HL-60/S4 treated with phorbol 12-myristate 13-acetate at 8.2 ng/mL for 4 days and 3 days (cell line): ENCODE data around the gene ANKRD35.
"Not testable (repeated sequence)": the region's sequence is repeated elsewhere in the genome, so short reads cannot be mapped to it uniquely, and the experiment has no call there.

Experiments
- in situ Hi-C: fragments of 300-500 bp; cut with MboI; formaldehyde crosslinking; loops from 2 replicates; pipeline ENCODE4 v1.15.0; 2022; ENCODE audit warnings: low sequenced_read_pairs

Gene ANKRD35

DNA sequence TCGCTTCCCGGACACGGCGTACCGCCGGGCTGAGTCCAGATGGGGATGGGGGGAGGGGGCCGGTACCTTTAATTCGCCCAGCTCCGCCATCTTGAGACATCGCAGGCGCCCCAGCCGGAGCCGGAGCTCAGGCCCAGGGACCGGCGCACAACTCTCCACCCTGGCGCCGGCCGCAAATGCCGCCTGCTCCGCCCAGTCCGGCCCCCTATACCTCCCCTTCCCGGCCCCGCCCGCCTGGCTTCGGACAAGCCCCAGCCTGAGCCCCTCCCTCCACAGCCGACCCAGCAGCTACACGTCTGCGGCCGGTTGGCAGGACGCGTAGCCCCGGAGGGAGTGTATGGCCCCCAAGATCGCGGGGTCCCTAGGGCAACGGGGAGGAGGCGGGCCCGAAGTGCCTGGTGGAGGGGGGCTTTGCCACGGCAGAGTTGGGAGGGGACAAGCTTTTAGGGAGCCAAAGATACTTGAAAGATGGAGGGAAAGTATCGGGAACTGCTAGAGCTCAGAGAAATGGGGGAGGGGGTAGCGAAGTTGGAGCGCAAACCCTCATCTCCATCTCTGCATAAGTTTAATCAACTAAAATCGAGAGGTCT lies 26.7 kb downstream of the ANKRD35 start, which contains the start of gene PIAS3:
Gene PIAS3 (minus strand): TSS at position 181 of the 590 bp plus-strand sequence. CDS start 91 bp downstream, at position 90.
- in situ Hi-C loops = no loop called here

DNA sequence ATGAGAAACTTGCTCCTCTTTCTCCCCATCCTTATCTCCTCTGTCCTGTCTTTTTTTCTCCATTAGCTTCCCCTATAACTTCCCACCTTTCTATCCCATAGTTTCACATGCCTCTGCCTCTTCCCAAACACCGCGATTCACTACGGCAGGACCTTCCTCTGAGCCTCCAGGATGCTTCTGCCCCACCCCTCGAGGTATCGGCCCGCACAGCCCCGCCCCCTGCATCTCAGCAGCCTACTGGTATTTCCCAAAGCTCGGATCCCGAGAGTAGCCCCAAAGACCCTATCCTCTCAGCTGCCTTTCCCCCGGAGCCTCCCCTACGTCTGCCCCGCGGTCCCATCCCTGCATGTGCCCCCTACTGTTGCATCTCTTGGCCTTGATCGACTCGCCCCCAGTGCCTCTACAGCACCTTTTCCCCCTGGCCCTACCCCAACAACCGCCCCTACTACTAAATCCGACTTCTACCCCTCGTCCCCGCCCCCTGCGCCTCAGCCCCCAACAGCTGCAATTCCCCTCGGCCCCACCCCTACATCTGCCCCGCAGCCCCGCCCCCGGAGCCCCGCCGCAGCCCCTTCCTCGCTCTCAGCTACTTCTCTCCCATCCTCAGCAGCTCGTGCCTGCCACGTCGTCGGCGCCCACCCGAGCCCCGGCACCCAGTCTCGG lies 27.3 kb downstream of the ANKRD35 start:
- in situ Hi-C loops = no loop called here

DNA sequence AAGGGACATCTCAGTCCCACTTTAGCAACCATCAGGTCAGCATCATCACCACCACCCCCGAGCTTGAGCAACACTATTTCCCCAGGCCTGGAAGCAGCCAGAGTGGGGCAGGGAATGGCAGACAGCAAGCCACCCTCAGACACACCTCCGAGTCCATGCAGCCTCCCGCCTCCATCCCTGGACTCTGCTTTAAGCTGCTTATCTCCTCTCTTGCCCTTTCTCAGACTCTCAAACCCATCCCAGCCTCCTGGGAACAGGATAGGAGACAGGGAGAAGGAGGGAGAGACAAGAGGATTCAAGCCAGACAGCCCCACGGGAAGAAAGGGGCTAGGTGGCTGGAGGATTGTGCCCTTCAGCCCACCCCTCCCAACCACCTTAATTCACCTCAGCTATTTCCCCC lies 28.5 kb downstream of the ANKRD35 start:
- in situ Hi-C loops = no loop called here

DNA sequence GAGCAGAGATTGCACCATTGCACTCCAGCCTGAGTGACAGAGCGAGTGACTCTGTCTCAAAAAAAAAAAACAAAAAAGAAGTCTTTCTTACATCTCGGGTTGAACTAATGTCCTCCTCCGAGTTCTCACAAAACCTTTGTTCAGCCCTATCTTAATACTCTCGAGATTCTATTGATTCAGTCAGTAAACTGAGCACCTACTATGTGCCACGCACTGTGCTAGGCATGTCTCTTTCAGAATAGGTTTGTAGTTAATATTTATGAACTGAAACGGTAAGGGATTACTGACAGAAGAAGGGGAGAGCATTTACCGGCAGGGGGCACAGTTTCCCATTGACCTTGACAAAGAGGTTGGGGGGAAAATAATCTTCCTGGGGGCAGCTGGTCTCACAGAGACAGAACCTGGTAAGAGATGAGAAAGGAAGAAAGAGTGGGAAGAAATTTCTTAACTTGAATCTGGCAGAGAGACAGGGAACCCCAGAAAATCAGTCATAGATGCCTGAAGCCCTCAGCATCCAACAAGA lies 30.2 kb downstream of the ANKRD35 start:
- in situ Hi-C loops = no loop called here

DNA sequence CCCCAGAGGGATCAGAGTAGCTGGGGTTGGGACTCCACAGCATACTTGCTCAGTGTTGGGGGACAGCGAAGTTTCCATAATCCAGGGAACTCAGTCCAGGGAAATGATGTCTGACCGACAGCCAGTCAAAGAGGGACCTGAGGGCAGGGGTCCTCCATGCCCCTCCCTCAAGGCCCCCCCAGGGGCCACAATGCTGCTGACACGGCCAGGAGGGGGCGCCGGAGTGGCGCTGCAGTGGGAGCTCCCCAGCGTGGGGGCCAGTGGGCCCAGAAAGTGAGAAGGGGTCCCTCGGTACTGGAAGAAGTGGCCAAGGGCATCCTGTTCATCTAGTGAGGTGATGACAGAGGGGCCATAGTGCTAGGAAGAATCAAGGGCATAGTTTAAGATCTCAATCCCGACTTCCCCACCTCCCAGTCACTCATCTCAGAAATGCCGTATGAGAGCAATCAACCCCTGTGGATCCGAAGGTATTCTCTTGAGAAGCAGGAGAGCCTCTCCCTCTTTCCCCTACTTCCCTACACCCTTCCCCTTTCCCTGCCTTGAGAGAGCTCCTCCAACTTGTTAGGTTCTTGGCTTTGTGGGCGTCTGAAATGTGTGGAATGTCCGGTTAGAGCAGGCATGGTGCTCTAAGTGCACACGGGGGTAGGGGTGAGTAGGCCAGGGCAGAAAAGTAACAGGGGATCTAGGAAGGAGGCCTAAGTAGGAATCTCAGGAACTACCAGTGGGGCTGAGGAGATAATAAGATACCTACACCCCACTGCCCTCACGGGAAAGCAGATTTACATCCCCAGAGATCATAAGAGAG lies 36.1 kb downstream of the ANKRD35 start:
- in situ Hi-C loops = no loop called here

DNA sequence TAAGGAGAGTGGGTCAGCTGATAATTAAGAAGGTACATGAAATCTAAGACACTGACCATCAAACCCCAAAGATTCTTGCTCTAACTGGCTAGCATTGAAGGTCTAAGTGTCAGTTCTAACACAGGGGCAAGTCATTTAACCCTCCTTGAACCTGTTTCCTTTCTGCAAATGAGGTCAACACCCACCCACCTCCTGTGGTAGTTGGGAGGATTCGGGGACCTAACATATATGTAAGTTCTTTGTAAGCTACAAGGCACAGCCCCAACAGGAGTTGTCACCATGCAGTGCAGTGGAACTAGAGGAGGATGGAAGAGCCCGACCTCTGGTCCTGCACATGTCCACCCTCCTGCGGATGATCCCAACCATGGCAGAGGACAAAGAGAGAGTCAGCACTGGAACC lies 37.8 kb downstream of the ANKRD35 start:
- in situ Hi-C loops = no loop called here

DNA sequence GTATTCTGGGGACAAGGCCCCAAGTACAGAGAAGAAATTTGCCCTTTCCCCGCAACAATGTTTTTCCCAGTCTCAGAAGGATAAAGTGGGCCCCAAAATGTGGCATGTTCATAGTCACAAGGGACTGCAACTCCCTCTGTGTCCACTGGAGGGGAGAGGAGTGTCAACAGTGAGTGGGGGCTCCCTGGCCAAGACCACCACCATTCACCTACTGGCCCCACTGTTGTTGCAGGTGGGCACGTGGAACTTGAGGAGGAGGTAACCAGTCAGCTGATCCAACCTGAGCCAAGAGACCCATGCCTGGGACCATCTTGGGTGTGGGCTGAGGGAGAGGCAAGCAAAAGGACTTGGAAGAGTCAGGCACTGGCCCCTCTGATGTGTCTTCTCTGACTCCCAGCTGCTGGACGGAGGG lies 39.5 kb downstream of the ANKRD35 start:
- in situ Hi-C loops = no loop called here

DNA sequence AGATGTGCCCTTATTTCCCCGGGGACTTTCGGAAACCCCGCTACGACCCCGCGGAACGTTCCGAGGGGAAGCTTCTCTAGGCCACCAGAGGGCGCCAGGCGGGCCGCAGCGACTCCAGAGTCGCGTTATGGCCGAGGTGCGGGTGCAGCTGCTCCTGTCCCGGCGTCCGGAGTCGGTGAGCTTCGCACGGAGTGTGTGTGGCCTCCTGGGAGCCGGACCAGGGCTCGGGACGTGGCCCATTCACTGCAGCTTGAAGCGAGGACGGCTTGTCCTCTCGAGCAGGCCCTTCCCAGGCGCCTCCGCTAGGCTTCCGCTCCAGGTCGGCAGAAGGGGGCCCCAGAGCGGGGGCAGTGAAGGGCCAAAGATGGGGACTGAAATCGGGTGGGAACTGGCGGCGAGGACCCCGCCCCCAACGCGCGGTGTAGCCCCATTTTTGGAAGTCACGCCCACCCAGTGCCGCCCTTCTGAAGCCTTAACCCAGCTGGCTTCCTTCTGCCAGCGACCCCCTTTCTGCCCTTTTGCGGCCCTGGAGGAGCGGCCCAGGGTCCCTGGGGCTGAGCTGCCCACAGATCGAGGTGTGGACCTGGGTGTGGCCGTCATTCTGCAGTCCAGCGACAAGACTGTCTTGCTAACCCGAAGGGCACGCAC lies 40.0 kb downstream of the ANKRD35 start, which contains the start of gene NUDT17:
Gene NUDT17 (plus strand): TSS at position 117 of the 648 bp plus-strand sequence. CDS start 11 bp downstream, at position 128.
- in situ Hi-C loops = no loop called here

DNA sequence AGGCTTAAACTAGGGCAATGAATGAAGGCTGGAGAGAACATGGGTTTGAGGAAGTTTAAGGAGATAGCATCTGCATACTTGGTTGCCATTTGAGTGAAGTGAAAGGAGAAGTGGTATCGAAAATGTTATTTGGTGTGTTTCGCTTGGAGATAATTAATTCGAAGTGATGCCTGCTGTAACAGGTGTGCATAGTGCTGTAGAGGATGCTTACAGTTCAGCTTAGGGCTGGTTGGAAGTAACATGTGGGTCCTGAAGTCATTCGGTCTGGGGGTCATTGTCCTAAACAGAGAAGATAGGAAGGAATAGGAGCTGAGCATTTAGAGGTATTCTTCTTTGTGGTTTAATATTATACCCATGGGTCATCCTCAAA lies 40.5 kb downstream of the ANKRD35 start:
- in situ Hi-C loops = no loop called here

DNA sequence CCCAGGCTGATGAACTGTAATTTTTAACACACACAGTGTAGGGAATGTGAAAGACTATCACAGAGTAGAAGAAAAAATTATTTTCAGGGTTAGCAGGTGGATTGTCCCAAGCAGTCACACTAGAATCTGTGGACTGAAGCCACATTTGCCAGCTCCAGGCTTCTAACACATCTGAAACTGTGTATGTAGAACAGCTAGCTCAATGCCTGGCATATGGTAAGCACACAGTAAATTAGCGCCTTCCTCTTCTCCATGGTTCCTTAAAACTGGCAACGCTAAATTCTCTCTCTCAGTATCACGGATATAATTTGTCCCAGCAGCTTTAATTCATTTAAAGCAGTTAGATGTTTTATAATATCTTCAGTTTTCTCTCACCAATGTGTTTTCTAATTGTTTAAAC lies 42.6 kb downstream of the ANKRD35 start:
- in situ Hi-C loops = no loop called here

DNA sequence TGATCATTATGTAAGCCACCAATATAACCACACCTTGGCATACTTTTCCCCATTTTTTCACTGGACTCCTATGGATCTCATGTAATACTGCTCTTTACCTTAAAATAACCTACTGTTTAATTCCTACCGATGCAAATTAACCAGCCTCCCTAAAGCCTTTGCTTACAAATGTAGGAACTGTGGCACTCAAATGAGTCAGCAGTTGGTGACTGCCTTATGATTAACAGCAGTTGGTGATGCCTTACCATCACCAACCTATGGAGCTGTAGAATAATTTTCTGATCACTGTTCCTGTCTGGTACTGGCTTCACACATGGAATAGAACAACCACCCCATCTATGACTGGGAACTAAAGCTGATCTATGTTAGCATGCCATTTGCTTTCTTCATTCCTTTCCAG lies 48.0 kb downstream of the ANKRD35 start:
- in situ Hi-C loops = no loop called here

DNA sequence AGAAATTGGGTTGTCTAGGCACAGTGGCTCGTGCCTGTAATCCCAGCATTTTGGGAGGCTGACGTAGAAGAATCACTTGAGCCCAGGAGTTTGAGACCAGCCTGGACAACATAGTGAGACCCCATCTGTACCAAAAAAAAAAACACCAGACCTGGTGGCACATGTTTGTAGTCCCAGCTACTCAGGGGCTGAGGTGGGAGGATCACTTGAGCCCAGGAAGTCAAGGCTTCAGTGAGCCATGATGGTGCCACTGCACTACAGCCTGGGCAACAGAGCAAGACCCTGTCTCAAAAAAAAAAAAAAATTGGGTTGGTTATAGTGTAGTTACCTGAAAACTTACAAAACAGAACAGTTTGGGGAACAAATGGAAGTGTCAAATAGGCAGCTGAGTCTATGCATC lies 54.9 kb downstream of the ANKRD35 start:
- in situ Hi-C loops = not testable (repeated sequence)

DNA sequence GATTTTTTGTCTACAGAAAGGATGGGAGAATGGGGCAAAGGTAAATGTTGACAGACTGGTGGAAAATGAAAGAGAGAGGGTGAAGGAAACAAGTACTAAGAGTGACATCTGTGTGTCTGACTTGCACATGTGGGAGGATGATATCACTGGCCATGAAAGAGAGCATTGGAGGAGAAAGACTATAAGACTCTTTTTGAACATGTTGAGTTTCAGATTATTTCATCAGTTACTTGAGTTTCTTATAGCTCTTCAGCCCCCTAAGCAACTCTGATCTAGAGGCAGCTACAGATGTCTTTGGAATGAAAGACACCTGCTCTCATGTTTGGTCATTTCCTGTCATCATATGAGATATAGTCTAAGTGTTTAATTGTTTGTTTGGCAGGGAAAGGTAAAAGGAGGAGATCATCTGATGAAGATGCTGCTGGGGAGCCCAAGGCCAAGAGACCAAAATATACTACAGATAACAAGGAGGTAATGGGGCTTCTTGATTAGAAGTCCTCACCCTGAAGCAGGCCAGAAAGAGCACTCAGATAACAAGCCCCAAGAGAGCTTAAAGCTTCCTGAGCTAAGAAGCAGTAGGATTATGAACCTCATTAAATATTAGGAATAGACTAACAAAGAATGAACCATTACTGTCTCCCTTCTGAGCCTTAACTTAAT lies 57.2 kb downstream of the ANKRD35 start:
- in situ Hi-C loops = no loop called here

DNA sequence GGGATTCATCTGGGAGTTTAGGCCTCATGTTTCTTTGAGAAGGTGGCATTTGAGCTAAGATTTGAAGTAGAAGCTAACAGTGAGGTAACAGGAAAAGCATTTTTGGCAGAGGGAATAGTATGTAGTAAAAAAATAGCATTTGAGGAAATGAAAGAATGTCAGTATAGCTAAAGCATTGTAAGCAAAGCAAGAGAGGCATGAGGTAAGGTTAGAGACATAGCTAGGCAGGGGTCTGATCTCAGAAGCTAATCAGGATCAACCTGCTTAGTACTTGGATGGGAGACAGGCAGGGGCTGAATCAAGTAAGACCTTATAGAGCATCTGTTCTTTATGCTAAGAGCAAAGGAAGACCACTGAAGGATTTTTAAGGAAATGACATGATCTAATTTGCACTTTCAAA lies 57.7 kb downstream of the ANKRD35 start:
- in situ Hi-C loops = no loop called here

DNA sequence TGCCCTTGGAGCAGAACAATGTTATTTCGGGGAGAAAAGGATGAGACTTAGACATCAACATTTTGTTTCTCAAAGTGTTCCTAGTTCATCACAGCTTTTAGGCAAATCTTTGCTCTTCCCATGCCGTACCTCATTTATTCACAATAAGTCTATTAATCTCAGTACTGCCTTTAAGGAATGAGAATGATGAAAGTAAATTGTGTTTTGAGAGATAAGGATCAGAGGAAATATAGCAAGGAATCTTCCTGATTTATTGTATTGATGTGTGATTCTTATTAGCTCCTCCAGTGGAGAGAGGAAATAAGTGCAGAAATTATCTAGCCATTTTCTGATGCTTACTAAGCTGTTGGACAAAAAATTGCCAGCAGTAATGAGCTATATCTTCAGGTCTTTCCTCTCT lies 59.6 kb downstream of the ANKRD35 start:
- in situ Hi-C loops = no loop called here

DNA sequence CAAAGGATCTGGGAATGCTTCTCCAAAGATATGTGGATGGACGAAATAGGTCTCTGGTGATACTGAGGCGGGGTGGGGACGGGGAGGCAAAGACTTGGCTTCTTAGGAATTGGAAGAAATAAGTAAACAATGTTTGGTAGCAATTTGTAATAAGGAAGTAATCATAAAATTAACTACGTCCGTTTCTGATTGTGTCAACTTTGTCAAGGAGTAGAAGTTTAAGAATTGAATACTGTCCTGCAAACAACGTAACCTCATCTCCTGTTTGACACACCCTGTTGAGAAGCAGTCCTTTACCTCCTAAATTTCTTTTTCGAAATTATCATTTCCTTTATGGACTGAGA lies 61.2 kb downstream of the ANKRD35 start:
- in situ Hi-C loops = no loop called here

DNA sequence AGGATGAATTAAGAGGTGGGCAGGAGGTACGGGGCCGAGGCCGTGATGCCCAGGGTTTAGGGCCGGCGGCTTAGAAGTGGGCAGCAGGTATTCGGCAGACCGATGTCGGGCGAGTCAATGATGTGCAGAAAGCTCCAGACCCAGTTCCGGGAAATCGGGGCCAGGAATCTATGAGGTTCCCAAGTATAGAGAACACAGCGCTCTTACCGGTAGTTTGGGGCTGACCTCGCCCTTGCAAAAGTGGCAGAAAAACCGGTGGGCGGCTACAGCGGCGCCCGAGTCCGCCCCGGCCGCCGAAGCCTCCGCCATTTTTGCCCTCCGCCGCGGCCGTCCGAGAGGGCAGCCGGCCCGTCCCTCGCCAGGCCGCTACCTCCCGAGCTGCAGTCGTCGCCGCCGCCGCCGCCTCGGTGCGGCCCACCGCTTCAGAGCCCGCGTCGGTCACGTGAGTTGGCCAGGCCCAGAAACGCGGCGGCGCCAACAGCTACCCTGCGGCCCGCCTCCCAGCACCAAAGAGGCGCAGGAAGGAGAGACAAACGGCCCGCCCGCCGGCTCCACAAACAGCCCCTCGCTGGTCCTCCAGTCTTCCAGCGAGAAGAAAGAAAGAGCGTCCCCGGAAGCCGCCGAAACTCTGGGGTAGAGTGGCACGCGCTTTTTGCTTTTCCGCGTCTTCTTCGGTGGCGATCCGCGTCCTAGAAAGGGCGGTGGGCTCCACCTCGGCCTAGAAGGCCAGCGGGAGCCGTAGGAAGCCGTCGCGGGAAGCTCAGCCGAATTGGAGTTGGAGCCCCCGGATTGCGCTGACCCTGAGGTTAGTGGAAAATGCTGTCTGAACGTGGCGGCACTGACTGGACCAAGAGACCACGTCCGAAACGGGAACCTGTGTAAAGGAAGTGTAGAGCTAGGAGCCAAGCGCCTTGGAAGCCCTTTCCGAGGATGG lies 61.8 kb downstream of the ANKRD35 start, which contains the start of the genes POLR3C and RNF115:
Gene POLR3C (plus strand): TSS at position 636 of the 934 bp plus-strand sequence. CDS start 1,577 bp downstream, outside the sequence.
Gene RNF115 (minus strand): TSS at position 531 of the 934 bp plus-strand sequence. CDS start 222 bp downstream, at position 309.
- in situ Hi-C loops = no loop called here

DNA sequence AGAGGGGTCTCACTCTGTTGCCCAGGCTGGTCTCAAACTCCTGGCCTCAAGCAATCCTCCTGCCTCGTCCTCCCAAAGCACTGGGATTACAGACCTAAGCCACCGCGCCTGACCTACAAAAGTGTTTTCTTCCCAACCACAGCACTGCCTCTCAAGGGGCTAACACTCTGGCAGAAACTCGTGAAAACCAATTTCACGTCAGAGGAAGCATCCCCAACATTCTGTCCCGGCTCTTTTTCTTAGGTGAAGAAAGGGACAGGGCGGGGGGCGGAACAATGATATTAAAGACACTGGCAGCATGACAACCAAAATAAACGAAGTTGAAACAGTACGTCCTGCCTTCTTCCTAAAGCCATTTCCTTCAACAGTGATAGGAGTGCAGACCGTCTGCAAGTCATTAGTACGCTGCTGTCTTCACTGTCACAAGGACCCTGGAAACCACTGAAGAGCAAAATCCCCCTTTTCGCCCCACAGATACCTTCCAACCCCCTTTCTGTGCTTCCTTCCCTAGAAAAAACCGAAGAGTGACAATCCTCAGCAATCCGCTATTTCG lies 62.8 kb downstream of the ANKRD35 start:
- in situ Hi-C loops = not testable (repeated sequence)

DNA sequence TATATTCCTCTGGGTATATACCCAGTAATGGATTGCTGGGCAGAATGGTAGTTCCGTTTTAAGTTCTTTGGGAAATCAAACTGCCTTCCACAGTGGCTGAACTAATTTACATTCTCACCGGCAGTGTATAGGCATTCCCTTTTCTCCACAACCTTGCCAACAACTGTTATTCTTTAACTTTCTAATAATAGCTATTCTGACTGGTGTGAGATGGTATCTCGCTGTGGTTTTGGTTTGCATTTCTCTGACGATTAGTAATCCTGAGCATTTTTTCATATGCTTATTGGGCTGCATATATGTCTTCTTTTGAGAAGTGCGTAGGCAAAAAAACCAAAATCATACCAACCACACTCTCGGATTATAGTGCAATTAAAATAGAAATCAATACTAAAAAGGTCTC lies 67.6 kb downstream of the ANKRD35 start:
- in situ Hi-C loops = not testable (repeated sequence)
